Activated CD4-positive, alpha-beta memory T cell treated with anti-CD3 and anti-CD28 coated beads, Interleukin-2, amount 10 ng/mL, durations not matched to agents 7 days and 5 days (primary cell): ENCODE data around the gene MT1H. TPM values are rescaled to one million over a fixed set of nuclear protein-coding genes. Genes with fewer than 3 reads are reported as not detected.
"Not testable (repeated sequence)": the region's sequence is repeated elsewhere in the genome, so short reads cannot be mapped to it uniquely, and the experiment has no call there.

ENCODE experiments used
- CTCF ChIA-PET: fragments of 350-600 bp; sonication (Branson Sonifier 250); formaldehyde crosslinking; loops from one replicate; lab custom pipeline; 2021; ENCODE audit warnings: antibody characterized with exemption, inconsistent platforms; lab: Charles Lee
- POLR2A ChIA-PET: fragments of 350-600 bp; sonication (Branson Sonifier 250); formaldehyde crosslinking; loops from one replicate; lab custom pipeline; 2021; ENCODE audit warnings: antibody characterized with exemption; lab: Charles Lee
- DNase-seq: peaks from one replicate; pipeline ENCODE4 v3.0.0-alpha.2; 2020
- H3K27ac Mint-ChIP-seq: one replicate; pipeline ENCODE4 v1.8.0; 2021; ENCODE audit warnings: mild to moderate bottlenecking, mixed read lengths
- H3K27me3 Mint-ChIP-seq: one replicate; pipeline ENCODE4 v1.8.0; 2021; ENCODE audit warnings: mixed read lengths
- H3K36me3 Mint-ChIP-seq: one replicate; pipeline ENCODE4 v1.8.0; 2021; ENCODE audit warnings: low read depth, mixed read lengths
- H3K4me1 Mint-ChIP-seq: one replicate; pipeline ENCODE4 v1.8.0; 2021; ENCODE audit warnings: mixed read lengths
- H3K4me3 Mint-ChIP-seq: one replicate; pipeline ENCODE4 v1.8.0; 2021; ENCODE audit warnings: mild to moderate bottlenecking, mixed read lengths
- H3K9me3 Mint-ChIP-seq: one replicate; pipeline ENCODE4 v1.8.0; 2021; ENCODE audit warnings: mixed read lengths
- total RNA-seq, 2 experiments: library from RNA; stranded (reverse); gene quantifications; one replicate each; pipeline ENCODE4 v1.2.3, GENCODE V29; 2021

The MT1H gene
- total RNA-seq, 2 experiments from 2014 or later = not detected

- Mint-ChIP-seq H3K4me3 (peak within 1 kb of the TSS; percentile 95), H3K4me1 (peaks cover 20% of the 10 kb centered on the region), H3K27me3 (peaks cover 16% of the 10 kb centered on the region), H3K36me3 (no peaks in the 10 kb centered on the region), H3K9me3 (no peaks in the 10 kb centered on the region), H3K27ac (peak within 1 kb of the TSS; percentile 59)
- ChIA-PET POLR2A (interaction anchor here (1.2 to 1.5 kb wide), 3 partner anchors 9 to 21 kb away, joined by 3 to 8 read pairs (median 4); no protein-coding TSS in a partner anchor), CTCF (interaction anchor here (0.8 to 1.0 kb wide), 2 partner anchors 14 to 44 kb away, joined by 3 read pairs; no protein-coding TSS in a partner anchor)
- DNase-seq = peak; percentile 79
These were observed 11.9 kb upstream of the MT1H start, which contains the start of gene MT1F for GRCh38 chr16:56657555-56658326. Gene MT1F (plus strand): TSS chr16:56657959. CDS start chr16:56658059, 100 bp downstream.

- Mint-ChIP-seq H3K4me3 (peak overlapping the region; percentile 95), H3K36me3 (no peaks in the 10 kb centered on the region), H3K4me1 (peaks cover 24% of the 10 kb centered on the region), H3K9me3 (no peaks in the 10 kb centered on the region), H3K27me3 (peaks cover 12% of the 10 kb centered on the region), H3K27ac (no peak overlapping the region)
- ChIA-PET CTCF (no interaction called here), POLR2A (interaction anchor here (1.2 to 1.5 kb wide), 3 partner anchors 10 to 21 kb away, joined by 3 to 8 read pairs (median 4); no protein-coding TSS in a partner anchor)
- DNase-seq = no peak
These were observed 11.2 kb upstream of the MT1H start for GRCh38 chr16:56658327-56658875.

GRCh38 chr16:56662357-56663354, 7.0 kb upstream of the MT1H start:
- H3K4me1 Mint-ChIP-seq = peaks cover 26% of the 10 kb centered on the region
- peak overlapping the region; percentile 72 for H3K4me3 Mint-ChIP-seq
- H3K27ac Mint-ChIP-seq = peak overlapping the region; percentile 34
- peaks cover 31% of the 10 kb centered on the region for H3K27me3 Mint-ChIP-seq
- H3K9me3 Mint-ChIP-seq = no peaks in the 10 kb centered on the region
- POLR2A ChIA-PET = interaction anchor here (1.3 to 1.9 kb wide), 5 partner anchors 13 to 54 kb away, joined by 4 to 9 read pairs (median 5); partner anchors contain the start of genes MT1E, MT1X and MT2A
- peak; percentile 52 for DNase-seq
- CTCF ChIA-PET = interaction anchor here (1.4 kb wide), 1 partner anchor 40 kb away, joined by 4 read pairs; no protein-coding TSS in a partner anchor
- no peaks in the 10 kb centered on the region for H3K36me3 Mint-ChIP-seq

GRCh38 chr16:56664506-56664905, 5.1 kb upstream of the MT1H start:
- no peak overlapping the region for H3K27ac Mint-ChIP-seq
- POLR2A ChIA-PET = no interaction called here
- peaks cover 31% of the 10 kb centered on the region for H3K4me1 Mint-ChIP-seq
- no peak overlapping the region for H3K4me3 Mint-ChIP-seq
- DNase-seq = no peak
- no peaks in the 10 kb centered on the region for H3K9me3 Mint-ChIP-seq
- no peaks in the 10 kb centered on the region for H3K36me3 Mint-ChIP-seq
- H3K27me3 Mint-ChIP-seq = peaks cover 43% of the 10 kb centered on the region
- CTCF ChIA-PET = no interaction called here

- not testable (repeated sequence) for DNase-seq
These were observed 4.0 kb upstream of the MT1H start for GRCh38 chr16:56665286-56666261.

GRCh38 chr16:56667581-56668571, 1.7 kb upstream of the MT1H start, which contains the start of gene MT1G:
Gene MT1G (minus strand): TSS chr16:56668065. CDS start chr16:56667993, 72 bp downstream.
- H3K4me1 Mint-ChIP-seq = peaks cover 28% of the 10 kb centered on the region
- DNase-seq = peak; percentile 44
- H3K36me3 Mint-ChIP-seq = no peaks in the 10 kb centered on the region
- peaks cover 76% of the 10 kb centered on the region for H3K27me3 Mint-ChIP-seq
- ChIA-PET CTCF (no interaction called here), POLR2A (interaction anchor here (1.3 kb wide), 3 partner anchors 11 to 86 kb away, joined by 4 to 5 read pairs (median 4); partner anchors contain the start of gene MT1X)
- peak within 1 kb of the TSS; percentile 32 for H3K4me3 Mint-ChIP-seq
- H3K9me3 Mint-ChIP-seq = no peaks in the 10 kb centered on the region
- no peak within 1 kb of the TSS for H3K27ac Mint-ChIP-seq

More at GRCh38 chr16:56665286-56666261, 4.0 kb upstream of the MT1H start:
- CTCF ChIA-PET, H3K9me3 Mint-ChIP-seq, H3K4me3 Mint-ChIP-seq, POLR2A ChIA-PET, H3K36me3 Mint-ChIP-seq, H3K27ac Mint-ChIP-seq: not testable (repeated sequence)
- H3K27me3 Mint-ChIP-seq = peaks cover 54% of the 10 kb centered on the region
- H3K4me1 Mint-ChIP-seq = peaks cover 35% of the 10 kb centered on the region

GRCh38 chr16:56669840-56670619, 416 bp downstream of the MT1H start:
- H3K27me3 Mint-ChIP-seq = peaks cover 85% of the 10 kb centered on the region
- no peaks in the 10 kb centered on the region for H3K9me3 Mint-ChIP-seq
- H3K4me3 Mint-ChIP-seq = no peak overlapping the region
- no peak for DNase-seq
- POLR2A ChIA-PET = interaction anchor here (2.0 kb wide), 1 partner anchor 12 kb away, joined by 8 read pairs; the partner anchor contains the start of gene MT1X
- CTCF ChIA-PET = interaction anchor here (1.0 to 1.4 kb wide), 2 partner anchors 32 kb away, joined by 5 read pairs; no protein-coding TSS in a partner anchor
- no peak overlapping the region for H3K27ac Mint-ChIP-seq
- no peaks in the 10 kb centered on the region for H3K36me3 Mint-ChIP-seq
- H3K4me1 Mint-ChIP-seq = peaks cover 25% of the 10 kb centered on the region

- Mint-ChIP-seq H3K4me3 (no peak overlapping the region), H3K27ac (no peak overlapping the region), H3K27me3 (peaks cover 85% of the 10 kb centered on the region), H3K4me1 (peaks cover 28% of the 10 kb centered on the region), H3K9me3 (no peaks in the 10 kb centered on the region), H3K36me3 (no peaks in the 10 kb centered on the region)
- ChIA-PET POLR2A (interaction anchor here (2.0 kb wide), 1 partner anchor 12 kb away, joined by 8 read pairs; the partner anchor contains the start of gene MT1X), CTCF (interaction anchor here (1.0 kb wide), 1 partner anchor 31 kb away, joined by 5 read pairs; no protein-coding TSS in a partner anchor)
- DNase-seq = no peak
These were observed 963 bp downstream of the MT1H start for GRCh38 chr16:56670620-56670934.

- CTCF ChIA-PET = interaction anchor here (1.6 kb wide), 1 partner anchor 29 kb away, joined by 5 read pairs; no protein-coding TSS in a partner anchor
These were observed 2.1 kb downstream of the MT1H start for GRCh38 chr16:56671691-56672090.

GRCh38 chr16:56672171-56672570, 2.6 kb downstream of the MT1H start:
- H3K9me3 Mint-ChIP-seq, H3K36me3 Mint-ChIP-seq, DNase-seq, H3K4me3 Mint-ChIP-seq, POLR2A ChIA-PET, H3K27ac Mint-ChIP-seq: not testable (repeated sequence)
- Mint-ChIP-seq H3K27me3 (peaks cover 78% of the 10 kb centered on the region), H3K4me1 (peaks cover 36% of the 10 kb centered on the region)
- CTCF ChIA-PET = interaction anchor here (1.0 to 1.6 kb wide), 2 partner anchors 29 to 96 kb away, joined by 3 to 5 read pairs; no protein-coding TSS in a partner anchor

More at GRCh38 chr16:56671691-56672090, 2.1 kb downstream of the MT1H start:
- H3K27ac Mint-ChIP-seq, H3K4me3 Mint-ChIP-seq, H3K36me3 Mint-ChIP-seq, DNase-seq, POLR2A ChIA-PET, H3K9me3 Mint-ChIP-seq: not testable (repeated sequence)
- Mint-ChIP-seq H3K4me1 (peaks cover 36% of the 10 kb centered on the region), H3K27me3 (peaks cover 82% of the 10 kb centered on the region)
